Activated CD4-positive, alpha-beta T cell treated with anti-CD3 and anti-CD28 coated beads, Interleukin-2, Interleukin-4, amounts not matched to agents 100 ng/mL and 50 ng/mL, durations not matched to agents 16 hours and 8 hours (primary cell): ENCODE data around the gene DNASE2B.
A peak's percentile ranks its signal among the peaks of the same experiment; 100 is the strongest.
"Not testable (repeated sequence)": the region's sequence is repeated elsewhere in the genome, so short reads cannot be mapped to it uniquely, and the experiment has no call there.

Experiments used
- DNase-seq: peaks from one replicate; pipeline ENCODE4 v3.0.0-alpha.2; 2020; ENCODE audit warnings: low spot score

The DNASE2B gene

DNA sequence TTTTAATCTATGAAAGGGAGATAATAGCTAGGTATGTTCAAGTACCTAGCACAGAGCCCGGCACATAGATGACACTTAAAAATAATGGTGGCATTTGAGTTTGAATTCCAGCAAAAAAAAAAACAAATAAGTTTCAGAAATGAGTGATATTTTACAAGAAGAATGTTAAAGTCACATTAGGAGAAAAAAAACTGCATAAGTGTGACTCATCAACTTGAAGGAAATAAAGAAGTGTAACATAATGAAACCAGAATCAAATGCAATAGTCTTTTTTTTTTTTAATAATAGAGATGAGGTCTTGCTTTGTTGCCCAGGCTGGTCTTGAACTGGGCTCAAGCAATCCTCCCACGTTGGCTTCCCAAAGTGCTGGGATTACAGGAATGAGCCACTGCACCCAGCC, 17.1 kb downstream of the DNASE2B start:
- no peak for DNase-seq

DNA sequence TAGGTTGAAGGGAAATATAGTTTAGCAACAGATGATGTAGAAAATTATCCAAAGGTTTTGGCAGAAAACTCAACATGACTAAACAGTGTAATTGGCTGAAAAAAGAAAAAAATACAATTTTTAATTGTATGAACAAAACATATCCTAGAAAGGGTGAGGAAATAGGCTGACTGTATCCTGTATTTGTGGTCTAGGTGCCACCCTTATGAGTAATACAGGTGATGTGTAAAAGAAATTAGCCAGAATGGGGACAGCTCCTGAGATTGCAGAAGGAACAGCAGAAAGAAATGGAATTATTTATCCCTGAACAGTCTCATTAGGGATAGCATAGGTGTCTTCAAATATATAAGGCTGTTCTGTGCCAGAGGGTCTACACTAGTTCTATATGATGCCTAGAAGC, 24.6 kb downstream of the DNASE2B start:
- DNase-seq = no peak

DNA sequence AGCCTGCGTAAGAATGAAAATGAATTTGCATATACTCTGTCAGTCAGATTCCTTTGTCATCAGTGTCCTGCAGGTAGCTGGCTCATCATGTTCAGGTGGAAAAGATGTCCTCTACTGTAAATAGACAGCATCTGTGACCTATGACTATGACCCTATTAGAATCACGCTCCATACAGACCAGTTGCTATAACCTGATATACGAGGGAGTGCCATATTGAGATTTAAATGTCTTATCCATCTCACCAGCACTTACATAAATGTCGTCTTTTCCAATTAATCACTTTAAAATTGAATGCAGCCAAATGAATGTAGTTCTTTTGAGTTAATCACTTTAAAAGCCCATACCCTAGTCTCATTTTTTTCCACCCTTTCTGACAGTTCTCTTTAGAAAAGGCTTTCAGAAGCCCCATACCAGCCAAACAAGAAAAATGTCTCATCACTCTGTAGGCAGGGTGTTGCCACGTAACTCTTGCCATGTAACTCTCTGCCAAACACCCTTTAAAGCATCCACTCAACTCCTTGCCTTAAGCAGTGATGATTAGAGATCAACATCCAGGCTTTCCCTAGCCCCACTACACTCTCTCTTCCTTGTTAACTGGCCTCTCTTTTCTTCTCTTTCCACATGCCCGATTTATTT, 26.3 kb downstream of the DNASE2B start:
- DNase-seq = no peak

DNA sequence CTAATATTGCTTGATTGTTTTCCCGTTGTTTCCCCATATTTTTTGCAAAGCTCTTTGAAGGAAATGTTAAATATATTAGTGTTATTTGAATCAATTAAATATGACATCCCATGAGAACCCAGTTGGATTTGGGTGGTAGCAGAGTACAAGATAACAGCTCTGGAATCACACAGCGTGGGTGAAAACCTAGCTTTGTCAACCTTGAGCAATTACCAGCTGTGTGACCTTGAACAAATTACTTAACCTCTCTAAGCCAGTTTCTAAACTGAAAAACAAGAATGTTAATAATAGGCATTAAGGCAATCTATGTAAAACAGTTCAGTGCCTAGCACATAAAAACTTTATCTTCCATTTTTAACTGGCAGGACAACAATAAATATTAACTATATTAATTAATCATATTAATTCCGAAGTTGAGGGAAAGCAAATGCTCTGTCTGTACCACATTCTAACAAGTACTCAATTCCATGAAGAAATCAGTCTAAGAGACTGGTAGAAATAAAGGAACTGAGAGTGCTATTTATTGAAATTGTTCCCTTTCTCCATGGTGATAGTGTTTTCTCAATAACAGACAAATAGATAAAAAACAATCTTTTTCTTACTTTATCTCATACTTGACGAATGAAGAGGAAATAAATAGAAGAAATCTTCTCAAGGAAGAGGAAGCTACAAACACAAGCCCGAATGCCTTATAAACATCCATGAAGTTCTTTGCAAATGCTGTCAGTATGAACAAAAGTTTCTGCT, 27.0 kb downstream of the DNASE2B start:
- no peak for DNase-seq

DNA sequence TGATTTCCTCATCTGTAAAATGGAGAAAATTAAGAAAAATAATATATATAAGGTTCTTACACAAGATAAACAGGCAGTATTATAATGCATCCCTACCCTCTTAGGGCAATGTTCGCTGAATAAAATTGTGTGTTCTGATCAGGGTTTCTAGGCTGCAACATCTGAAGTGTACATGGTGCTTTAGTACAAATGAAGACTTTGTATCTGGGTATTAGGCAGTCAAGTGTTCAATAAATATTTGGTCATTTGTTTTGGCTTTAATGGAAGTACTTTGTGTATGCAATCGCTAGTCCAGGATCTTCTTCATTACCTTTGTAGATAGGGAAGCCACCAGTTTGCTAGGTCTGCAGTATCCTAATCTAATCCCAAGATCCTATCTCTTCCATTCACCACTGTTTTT, 28.1 kb downstream of the DNASE2B start:
- DNase-seq = no peak

DNA sequence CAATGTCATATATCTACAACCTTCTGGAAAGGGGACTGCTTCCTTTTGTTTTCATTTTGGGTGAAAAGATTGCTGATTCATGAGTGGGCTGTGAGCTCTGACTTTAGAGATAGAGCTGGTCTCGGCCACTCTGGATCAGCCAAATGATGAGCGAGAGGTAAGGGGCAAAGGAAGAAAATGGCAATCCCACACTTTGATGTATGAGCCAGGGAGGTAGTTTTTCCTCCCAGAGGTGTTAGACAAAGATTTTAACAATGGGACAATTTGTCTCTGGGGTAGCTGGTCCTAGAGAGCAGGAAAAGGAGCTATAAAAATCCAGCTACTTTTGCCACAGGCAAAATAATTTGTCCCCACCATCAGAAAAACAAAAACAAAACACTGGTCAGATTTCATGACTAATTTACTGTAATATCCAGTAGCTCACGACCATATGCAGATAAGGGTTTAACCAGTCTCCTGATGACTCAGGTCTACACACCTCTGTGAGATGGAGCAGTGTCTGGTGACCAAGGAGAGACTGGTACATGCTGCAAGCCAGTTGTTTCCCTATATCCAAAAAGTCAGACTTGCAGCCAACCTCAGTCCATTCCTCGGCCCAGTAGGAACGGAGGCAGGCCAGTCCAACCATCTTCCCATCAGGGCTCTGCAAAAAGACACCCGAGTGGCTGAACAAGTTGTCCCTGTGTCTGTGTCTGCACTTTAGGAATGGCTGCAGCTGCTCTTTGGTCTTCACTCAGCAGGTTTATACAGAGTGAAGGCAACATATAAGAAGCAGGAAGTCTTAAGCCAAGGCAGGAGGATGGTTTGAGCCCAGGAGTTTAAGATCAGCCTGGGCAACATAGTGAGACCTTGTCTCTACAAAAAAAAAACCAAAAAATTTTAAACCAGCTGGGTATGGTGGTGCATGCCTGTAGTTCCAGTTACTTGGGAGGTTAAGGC, 29.2 kb downstream of the DNASE2B start:
- no peak for DNase-seq

DNA sequence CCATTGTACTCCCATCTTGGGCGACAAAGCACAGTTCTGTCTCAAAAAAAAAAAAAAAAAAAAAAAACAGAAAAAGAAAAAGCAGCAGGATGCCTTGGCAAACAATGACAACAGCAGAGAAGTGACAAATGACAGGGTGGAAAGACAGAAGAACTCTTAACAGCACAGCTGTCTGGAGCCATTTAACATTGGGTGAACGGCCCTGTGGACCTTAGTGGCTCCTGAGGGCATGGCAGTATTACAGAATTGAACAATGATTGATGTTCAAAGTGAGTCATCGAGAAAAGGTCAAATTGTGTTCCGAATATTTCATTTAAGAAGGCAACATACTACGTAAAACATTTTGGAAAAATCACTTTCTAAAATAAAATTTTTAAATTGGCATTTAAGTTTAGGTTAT, 30.0 kb downstream of the DNASE2B start:
- no peak for DNase-seq

DNA sequence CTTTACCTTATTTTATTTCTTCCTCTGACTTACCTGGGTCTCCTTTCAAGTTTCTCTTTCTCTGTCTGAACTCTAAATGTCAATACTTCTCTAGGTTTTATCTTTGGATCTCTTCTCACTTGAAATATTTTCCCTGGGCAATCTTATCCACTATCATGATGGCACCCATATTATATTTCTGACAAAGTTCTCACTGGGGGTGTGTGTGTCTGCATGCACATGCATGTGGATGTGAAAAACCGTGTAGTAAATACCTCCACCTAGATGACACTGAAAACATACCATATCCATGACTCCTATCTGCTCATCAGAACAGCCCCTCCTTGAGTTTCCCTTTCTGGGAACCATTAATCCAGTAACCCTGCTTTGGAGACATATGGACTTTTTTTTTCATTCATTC, 30.9 kb downstream of the DNASE2B start:
- no peak for DNase-seq

DNA sequence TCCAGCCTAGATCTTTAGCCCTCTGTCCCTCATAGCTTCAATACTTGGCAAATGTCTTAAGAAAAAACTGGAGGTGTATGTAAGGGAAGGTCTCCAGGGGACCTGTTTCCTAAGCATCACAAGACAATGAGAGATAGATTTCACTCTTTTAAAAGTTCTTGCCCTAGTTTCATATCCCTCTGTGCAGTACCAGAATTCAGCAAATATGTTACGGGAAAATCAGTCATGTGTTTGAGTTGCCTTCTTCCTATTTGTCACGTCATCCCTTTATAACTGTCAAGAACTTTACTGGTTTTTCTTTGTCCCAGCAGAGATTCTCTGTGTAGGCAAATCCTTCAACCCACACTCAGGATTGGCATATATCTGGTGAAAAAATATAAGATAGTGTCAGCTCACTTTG, 32.3 kb downstream of the DNASE2B start:
- no peak for DNase-seq

DNA sequence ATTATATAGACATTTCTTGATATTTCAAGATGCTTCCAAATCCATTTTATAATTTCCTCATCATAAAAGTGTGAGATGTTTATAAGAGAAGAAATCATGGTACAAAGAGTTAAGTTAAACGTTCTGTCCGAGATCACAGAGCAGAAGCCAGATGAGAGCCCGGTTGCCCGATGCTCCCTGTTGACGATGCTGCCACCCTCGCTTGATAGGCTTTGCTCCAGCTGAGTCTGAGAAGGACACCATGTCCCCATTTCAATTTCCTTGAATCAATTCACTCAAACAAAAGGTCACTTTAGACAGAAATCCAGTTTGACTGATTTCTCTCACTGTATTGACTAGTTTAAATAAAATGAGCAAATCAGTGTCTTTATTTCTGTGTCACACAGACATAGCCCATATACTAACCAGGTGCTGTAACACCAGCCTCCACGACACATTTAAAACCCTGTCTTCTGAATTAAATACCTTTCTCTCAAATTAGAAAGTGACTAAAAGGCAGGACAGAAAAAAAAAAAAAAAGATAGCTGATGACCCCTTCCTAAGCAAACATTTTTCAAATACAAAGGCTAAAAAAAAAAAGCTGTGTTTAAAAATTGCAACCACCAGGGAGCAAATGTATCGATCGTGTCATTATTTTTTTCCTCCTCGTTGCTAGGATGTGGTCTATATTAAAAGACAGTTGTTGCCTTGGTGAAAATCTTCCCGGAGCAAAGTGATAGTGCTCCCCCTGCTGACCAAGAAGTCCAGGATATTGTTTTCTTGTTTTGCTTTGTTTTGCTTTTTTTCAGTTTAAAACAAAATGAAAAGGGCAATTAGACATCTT, 35.2 kb downstream of the DNASE2B start:
- DNase-seq = peak; percentile 71

DNA sequence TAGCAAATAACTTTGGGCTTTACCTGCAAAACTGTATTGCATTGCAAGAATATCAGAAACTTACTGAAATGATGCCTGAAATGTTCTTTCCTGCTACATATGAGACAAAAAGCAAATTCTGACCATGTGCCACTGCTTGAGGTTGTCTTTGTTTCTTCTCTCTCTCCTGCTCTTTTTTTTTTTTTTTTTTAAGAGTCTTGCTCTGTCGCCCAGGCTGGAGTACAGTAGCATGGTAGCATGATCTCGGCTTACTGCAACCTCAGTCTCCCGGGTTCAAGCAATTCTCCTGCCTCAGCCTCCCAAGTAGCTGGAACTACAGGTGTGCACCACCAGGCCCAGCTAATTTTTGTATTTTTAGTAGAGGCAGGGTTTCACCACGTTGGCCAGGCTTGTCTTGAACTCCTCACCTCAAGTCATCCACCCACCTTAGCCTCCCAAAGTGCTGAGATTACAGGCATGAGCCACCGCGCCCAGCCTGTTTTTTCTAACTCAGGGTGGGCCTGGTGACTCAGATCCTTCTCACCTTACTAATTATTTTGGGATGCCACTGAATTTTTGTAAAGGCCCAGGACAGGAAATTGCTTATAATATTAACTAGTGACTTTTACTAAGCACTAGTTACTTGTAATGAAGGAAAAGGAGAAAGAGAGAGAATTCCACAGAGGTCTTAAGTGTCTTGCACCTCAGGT, 35.9 kb downstream of the DNASE2B start:
- no peak for DNase-seq

DNA sequence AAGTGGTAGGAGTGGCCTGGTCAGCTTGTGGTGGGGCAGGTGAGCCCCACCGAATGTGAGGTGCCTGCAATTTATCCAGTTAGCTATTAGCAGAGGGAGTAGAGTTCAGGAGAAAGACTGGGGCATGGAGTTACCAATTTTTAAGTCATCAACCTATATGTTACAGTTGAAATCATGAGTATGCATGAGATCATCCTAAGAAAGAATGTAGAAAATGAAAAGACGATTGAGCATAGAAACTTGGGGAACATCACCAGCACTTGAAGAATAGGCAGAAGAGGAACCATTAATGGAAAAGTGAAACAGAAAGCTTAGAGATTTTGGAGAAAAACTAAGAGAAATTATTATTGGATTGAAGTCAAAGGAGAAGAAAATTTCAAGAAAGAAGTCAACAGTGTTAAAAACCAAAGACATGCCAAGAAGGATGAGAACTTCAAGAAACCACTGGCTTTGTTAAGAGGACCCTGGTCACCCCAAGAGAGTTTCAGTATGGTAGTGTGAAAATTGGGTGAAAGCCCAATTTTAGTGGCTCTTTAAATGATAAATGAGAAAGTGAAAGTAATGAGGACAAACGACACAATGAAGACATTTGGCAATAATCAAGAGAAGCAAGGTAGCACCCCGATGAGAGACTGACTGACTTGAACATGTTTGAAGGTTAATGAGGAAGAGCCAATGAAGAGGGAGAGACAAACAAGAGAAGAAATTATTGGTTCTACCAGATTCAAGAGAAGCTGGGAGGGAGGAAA, 36.7 kb downstream of the DNASE2B start:
- DNase-seq = no peak

DNA sequence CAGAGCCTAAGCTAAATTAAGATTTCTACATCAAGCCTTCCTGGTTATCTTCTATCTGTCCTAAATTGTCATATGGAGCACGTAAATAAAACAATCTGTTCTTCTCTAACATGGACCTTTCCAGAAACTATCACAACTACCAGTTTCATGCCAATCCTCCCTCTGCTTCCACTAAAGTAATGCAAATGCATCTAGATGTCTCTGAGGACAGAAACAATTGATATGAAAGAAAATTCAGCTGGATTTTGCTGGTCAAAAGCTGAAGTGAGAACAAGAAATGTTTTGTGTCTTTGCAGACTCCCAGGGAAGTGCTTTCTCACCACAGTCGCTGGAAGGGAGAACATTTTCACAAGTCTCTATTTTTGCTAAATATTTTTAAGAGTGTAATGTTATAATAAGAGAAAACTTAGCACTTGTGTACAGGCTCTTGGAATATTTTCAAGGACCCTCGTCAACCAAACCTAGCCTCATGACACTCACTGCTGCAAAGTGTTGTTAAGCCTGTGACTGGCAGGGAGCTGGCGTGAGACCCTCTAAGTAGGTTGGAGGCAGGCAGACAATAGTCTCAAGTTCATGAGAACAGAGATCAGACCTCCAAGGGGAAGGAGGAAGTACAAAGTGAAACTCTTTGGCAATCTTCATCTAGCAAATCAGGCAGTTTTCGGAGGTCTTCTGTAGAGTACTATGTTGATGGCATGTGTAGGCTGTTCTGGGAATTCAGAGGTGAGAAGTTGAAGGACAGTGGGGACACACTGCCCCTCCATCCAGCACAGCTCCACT, 38.8 kb downstream of the DNASE2B start:
- DNase-seq = no peak

DNA sequence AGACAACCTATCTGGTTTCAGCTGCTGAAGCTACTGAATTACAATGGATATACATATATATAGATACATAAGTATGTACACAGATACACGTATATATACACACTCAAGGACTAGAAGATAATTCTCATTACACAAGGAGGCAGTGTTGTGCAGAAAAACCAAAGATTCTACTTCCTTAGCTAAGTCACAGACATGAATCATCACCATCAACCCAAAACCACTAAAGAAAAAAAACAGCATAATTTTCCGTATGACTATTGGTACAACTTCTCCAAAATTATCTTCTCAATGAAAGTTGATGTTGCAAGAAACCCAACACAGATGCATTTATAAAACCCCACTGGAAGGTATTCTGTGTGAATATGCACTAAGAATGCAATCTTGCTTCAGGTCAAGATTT, 44.0 kb downstream of the DNASE2B start:
- DNase-seq = peak; percentile 81

DNA sequence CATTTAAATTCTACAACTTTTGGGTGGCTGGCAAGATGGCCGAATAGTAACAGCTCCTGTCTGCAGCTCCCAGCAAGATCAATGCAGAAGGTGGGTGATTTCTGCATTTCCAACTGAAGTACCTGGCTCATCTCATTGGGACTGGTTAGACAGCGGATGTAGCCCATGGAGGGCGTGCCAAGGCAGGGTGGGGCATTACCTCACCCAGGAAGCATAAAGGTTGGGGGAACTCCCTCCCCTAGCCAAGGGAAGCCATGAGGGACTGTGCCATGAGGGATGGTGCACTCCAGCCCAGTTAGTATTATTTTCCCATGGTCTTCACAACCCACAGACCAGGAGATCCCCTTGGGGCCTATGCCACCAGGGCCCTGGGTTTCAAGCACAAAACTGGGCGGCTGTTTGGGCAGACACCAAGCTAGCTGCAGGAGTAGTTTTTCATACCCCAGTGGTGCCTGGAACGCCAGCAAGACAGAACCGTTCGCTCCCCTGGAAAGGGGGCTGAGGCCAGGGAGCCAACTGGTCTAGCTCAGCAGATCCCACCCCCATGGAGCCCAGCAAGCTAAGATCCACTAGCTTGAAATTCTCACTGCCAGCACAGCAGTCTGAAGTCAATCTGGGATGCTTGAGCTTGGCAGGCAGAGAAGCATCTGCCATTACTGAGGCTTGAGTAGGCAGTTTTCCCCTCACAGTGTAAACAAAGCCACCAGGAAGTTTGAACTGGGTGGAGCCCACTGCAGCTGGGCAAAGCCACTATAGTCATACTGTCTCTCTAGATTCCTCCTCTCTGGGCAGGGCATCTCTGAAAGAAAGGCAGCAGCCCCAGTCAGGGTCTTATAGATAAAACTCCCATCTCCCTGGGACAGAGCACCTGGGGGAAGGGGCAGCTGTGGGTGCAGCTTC, 44.7 kb downstream of the DNASE2B start:
- not testable (repeated sequence) for DNase-seq

DNA sequence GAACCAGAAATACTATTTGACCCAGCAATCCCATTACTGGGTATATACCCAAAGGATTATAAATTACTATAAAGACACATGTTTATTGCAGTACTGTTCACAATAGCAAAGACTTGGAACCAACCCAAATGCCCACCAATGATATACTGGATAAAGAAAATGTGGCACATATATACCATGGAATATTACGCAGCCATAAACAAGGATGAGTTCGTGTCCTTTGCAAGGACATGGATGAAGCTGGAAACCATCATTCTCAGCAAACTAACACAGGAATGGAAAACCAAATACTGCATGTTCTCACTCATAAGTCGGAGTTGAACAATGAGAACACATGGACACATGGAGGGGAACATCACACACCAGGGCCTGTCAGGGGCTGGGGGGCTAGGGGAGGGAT, 50.4 kb downstream of the DNASE2B start:
- not testable (repeated sequence) for DNase-seq

DNA sequence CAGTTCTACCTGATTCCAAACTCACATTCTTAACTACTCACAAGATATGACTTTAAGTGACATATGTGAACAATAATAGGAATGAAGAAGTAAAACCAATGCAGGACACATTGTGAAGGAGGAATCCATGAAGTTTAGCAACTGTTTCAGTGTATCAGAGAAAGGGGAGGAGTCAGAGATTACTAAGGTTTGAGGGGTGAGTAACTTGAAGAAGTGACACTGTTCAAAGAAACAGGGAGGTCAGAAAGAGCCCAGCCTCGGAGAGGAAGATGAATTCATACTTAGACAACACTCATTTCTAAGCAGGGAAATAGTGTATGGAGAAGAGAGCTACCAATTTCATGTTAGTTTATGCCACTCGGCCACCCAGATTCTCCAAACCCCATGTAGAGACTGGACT, 52.6 kb downstream of the DNASE2B start:
- DNase-seq = no peak

DNA sequence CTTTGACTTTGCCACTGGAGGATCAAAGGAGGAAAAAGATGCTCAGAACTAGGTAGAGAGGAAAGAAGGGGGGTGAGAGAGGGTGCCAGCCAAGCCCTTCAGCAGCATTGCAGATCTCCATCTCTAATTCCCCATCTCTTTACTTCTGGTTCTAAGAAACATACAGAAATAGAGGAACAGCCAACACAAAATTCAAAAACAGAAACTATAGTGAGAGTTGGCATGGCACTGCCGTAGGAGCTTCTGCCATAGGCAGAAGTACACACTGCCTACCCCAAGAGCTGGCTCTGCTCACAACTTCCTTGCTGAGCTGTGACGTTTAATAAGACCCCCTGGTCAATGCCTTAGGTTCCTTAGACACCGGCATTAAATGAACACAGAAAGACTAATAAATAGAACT, 54.2 kb downstream of the DNASE2B start:
- DNase-seq = no peak

DNA sequence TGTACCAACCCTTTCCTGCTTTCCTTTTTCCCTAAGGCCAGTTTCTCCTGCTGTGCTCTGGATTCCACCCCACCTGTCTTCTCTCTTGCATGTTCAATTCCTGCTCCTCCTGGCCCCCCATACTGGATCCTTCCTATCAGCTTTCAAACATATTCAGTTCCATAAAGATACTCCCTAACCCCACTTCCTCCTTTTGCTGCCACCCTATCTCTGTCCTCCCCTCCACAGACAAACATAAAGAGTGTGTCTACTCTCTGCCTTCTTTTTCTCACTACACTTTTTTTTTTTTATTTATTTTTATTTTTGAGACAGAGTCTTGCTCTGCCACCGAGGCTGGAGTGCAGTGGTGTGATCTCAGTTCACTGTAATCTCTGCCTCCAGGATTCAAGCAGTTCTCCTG, 63.8 kb downstream of the DNASE2B start:
- no peak for DNase-seq
